Measurements from ENCODE around the gene TMEM266.
A peak's percentile ranks its signal among the peaks of the same experiment; 100 is the strongest.
"Not testable (repeated sequence)": the region's sequence is repeated elsewhere in the genome, so short reads cannot be mapped to it uniquely, and the experiment has no call there.

TMEM266 gene

GRCh38 chr15:76059320-76060117, at the start of gene TMEM266:
TMEM266 (plus strand) TSS chr15:76059985; CDS start chr15:76134264, 74,279 bp downstream.
- peak in 1 of 2 donors; percentile 9 for DNase-seq

DNA sequence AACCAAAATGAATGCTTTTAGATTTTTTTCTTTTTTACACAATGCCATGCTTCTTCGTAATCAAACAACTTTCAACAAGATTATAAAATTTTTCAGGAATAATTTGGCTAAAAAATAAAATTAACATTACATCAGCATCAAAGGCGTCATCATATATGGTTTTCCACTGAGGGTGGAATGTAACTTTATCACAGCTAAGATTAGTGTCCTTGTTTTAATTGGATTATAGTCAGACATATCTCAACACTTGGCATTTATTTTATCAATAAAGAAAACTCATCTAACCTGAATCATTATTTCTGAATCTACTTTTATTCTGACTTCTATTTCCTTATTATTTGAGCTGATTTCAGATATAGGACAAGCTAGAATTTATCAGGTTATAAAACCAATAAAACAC, 49.2 kb upstream of the TMEM266 start:
- DNase-seq: no peak

DNA sequence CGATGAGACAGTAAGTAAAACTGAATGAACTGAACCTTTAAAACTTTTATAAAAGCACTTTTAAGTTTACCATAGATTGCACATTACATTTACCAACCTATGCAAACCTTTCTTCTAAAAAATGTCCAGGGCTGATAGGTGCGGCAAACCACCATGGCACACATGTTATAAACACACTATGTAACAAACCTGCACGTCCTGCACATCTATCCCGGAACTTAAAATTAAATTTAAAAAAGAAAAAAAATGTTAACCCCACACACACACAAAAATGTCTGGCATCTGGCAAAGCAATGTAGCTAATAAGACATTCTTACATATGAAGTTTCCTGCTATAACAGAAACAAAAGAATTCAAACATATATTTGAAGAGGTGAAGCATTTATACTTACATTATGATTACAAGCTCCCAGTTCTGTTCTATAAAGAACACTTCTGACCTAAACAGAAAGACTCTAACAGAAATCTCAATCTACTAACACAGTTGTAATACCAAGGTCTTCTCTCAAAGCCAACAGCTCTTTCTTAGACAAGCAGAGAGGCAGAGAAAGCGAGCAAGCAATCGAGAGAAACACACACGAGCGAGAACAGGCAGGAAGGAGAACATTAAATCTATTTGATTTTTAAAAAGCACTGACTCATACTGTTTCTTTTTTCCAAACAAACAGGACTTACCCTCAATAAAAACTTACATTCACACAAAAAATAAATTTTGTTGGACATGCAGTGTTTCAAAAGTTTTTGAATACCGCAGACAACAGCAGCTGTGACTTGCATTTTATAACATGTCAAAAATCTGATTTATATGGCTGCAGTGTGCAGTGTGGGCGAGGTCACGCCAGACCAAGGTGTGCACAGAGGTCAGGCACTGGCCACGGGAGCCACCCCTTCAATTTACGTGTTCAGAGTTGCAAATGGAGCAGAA, 47.9 kb upstream of the TMEM266 start, which contains the start of gene NRG4:
Gene NRG4 (minus strand): TSS at position 798 of the 925 bp plus-strand sequence. CDS start 1,194 bp downstream, outside the sequence.
- no peak for DNase-seq

DNA sequence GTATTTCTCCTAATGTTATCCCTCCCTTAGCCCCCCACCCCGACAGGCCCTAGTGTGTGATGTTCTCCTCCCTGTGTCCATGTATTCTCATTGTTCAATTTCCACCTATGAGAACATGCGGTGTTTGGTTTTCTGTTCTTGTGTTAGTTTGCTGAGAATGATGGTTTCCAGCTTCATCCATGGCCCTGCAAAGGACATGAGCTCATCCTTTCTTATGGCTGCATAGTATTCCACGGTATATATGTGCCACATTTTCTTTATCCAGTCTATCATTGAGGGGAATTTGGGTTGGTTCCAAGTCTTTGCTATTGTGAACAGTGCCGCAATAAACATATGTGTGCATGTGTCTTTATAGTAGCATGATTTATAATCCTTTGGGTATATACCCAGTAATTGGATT, 46.3 kb upstream of the TMEM266 start:
- DNase-seq: not testable (repeated sequence)

- no peak for DNase-seq
These were observed 35.6 kb upstream of the TMEM266 start for GRCh38 chr15:76024021-76024768.

DNA sequence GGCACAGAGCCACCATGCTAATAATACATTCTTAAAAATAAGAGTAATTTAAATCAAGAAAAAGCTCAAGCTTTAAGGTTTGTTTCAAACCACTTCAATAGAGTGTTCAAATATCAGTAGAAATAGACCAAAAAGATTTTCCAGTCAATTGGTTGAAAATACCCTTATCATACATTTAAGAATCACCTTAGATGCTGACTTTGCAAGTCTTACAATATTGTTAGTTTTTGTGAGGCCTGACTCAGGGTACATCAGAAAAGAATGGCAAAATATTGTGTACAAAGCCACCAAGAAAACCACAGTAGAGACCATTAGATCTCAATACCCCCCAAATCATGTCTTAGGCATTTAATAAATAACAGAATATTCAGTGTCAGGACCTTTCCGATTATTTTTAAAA, 27.7 kb upstream of the TMEM266 start:
- no peak for DNase-seq

DNA sequence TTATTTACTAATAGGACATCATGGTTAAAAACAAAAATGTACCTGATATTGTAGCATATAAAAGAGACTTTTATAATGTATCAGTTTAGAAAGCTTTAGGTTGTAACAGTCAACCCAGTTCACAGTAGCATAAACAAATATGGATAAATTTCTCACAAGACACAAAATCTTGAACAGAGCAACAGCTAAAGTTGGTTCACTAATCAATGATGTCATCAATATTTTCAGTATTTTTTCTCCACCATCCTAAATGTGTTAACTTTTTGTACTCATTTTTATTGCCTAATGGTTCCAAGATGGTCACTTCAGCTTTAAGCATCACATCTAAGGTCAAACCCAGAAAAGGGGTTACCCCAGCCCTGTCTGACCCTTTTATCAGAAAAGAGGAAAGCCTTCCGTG, 26.3 kb upstream of the TMEM266 start:
- no peak for DNase-seq

GRCh38 chr15:76034111-76034510, 25.7 kb upstream of the TMEM266 start:
- DNase-seq: no peak

- no peak for DNase-seq
These were observed 24.2 kb upstream of the TMEM266 start for GRCh38 chr15:76035593-76035992.

- no peak for DNase-seq
These were observed 21.3 kb upstream of the TMEM266 start for GRCh38 chr15:76038512-76038911.

- DNase-seq: not testable (repeated sequence)
These were observed 5.6 kb upstream of the TMEM266 start for GRCh38 chr15:76054201-76054600.

DNA sequence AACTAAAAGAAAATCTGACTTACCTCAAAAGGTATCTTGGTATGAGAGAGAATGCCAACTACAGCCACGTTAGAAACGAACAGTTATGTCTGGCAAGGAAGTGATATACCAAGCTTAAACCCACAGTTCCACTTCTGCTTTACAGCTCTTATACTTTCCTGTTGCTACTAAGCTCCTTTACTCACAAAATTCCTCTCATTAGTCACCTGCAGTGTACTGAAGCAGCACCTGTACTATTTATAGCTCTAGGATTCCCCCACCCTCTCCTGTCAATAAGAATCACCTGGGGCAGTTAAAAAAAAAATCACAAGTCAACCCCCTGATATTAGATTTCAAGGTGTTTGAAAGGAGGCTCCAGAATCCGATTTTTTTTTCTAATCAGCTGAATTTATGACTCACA, 2.9 kb upstream of the TMEM266 start:
- no peak for DNase-seq

GRCh38 chr15:76057332-76058000, 2.3 kb upstream of the TMEM266 start:
- DNase-seq: peak; percentile 53 to 55

GRCh38 chr15:76058714-76059319, 968 bp upstream of the TMEM266 start:
- DNase-seq: peak in 1 of 2 donors; percentile 26

DNA sequence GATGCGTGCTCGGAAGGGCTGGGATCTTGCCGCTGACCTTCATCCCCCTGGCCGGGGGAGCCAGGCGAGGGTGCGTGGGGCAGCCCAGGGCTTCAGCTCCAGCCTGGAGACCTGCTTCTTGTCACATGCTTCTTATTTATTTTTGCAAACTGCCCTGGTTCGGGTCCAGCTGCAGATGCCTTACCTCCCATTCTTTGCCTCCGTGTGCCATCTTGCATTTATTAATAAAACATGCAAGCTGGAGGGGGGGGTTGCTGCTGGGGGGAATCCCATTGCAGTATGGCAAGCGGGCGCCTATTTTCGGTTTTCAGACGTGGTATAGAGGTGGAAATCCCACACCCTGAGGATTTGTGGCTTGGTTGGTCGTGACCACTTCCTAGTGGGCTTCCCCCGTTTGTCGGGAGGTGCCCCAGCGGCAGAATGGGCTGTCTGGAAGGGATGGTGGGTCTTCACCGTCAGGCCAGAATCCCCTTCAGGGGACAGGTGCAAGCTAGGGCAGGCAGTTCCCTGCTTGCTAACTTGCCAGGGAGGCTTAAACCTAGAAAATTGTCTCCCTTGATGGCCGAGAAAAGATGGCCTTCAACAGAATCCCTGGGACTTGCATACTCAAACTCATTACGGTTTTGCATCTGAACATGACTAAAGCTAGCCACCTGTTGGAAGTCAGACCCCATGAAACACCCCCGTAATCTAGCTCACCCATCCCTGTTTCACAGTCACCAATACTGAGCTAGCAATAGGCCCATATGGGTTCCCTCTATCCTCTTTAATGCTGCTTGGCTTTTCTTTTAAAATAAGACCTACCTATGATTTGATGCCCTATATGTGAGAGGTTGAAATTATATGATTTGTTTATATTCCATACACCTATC, 569 bp downstream of the TMEM266 start:
- peak in 1 of 2 donors; percentile 9 for DNase-seq

- no peak for DNase-seq
These were observed 1.9 kb downstream of the TMEM266 start for GRCh38 chr15:76061700-76062099.

GRCh38 chr15:76062286-76062685, 2.5 kb downstream of the TMEM266 start:
- no peak for DNase-seq

GRCh38 chr15:76064375-76064774, 4.6 kb downstream of the TMEM266 start:
- no peak for DNase-seq

- no peak for DNase-seq
These were observed 5.5 kb downstream of the TMEM266 start for GRCh38 chr15:76065245-76065644.

DNA sequence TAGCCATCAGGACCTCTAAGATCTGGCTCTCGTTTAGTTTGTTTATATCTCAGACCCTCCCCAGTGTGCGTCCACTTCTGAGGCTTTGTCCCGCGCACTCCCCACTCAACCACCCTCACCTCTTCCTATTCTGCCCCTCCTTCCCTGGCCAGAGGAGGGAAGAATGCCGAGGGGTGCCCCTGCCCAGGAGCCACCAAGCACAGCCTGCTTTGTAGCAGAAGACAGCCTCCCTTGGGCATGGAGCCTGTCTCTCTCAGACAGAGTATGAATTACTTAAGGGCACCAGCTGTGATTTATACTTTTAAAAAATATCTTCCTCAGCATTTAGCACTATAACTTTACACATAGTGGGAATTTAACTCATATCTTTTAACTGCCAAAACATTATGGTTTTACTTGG, 6.0 kb downstream of the TMEM266 start:
- DNase-seq: no peak

- no peak for DNase-seq
These were observed 10.4 kb downstream of the TMEM266 start for GRCh38 chr15:76070192-76070591.

All from stimulated activated CD4-positive, alpha-beta T cell treated with anti-CD3 and anti-CD28 coated beads, Interleukin-2, amount 100 ng/mL, for 48 hours (primary cell).